HG02885 (cell line): ENCODE data around the gene GHRL.
"Not testable (repeated sequence)": the region's sequence is repeated elsewhere in the genome, so short reads cannot be mapped to it uniquely, and the experiment has no call there.

Experiments used
- ATAC-seq: cut with Tn5 transposase; IDR thresholded peaks from one replicate; pipeline ENCODE4 v1.9.1; 2021; ENCODE audit warnings: mild to moderate bottlenecking; ENCODE audit not compliant: unreplicated experiment, poor library complexity

The GHRL gene

DNA sequence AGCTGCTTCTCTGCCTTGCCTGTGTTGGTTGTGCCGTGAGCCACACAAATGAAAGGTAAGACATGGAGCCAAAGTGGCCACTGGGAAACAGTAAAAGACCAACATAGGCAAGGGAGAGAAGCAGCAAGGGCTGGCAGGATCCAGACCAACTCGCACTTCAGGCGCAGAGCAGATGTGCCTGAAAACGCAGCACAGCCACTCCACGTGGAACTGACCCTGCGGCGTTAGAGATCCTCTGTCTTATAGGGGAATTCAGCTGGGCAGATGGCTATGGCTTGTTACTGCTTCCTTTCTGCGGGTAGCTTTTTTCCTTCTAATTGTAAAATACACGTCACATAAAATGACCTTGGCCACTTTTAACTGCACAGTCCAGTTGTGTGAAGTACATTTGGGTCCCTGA lies 10.4 kb upstream of the GHRL start:
- no peak for ATAC-seq

DNA sequence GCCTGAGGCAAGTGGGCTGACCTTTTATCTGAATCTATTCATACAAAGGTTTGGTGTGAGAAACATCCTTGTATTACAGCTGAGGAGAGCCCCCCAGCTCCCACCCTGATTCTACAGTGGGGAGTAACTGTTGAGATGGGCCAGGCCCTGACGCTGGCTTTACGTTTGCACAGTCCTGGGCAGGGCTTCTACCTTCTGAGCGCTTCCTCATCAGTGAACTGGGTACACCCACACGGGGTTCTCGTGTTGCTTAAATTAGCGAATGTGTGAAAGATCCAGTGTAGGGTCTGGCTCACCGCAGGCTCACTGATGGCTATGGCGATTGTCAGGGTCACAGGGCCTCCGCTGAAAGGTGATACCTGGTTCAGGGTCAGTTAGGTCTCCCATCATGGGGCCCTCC lies 7.3 kb upstream of the GHRL start:
- no peak for ATAC-seq

DNA sequence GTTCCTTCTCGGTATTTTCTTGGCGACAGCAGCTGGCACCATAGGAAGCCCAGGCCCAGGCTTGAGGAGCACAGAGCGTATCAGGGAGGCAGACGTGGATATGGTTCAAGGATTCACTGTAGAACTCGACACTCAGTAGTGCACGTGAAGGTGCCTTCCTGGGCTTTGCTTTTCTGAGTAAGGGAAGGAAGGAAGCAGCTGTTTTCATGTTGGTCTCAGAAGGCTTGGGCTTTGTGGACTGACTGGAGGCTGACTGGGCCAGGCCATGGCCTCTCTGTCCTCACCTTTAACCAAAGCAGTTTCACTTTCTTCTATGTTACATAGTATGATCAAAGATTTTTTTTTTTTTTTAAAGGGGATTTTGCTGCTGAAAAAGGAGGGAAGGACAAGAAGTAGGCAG lies 6.9 kb upstream of the GHRL start:
- no peak for ATAC-seq

DNA sequence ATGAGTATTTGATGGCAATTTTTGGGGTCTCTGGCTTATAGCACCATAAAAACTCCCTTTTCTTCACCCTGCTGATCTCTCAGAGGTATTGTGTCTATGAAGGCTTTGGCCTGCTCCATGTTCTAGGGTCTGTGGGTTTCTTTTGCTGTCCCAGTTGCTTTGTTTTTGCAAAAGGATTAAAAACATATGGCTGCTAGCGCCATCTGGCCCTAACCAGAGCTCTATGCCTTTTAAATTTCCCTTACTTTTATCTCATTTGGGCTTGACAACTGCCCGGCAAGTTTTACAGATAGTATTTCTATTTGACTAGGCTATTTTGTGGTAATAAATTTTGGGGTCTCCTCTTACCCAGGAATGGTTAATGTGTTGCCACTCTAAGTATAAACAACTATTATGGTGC lies 6.4 kb upstream of the GHRL start:
- no peak for ATAC-seq

DNA sequence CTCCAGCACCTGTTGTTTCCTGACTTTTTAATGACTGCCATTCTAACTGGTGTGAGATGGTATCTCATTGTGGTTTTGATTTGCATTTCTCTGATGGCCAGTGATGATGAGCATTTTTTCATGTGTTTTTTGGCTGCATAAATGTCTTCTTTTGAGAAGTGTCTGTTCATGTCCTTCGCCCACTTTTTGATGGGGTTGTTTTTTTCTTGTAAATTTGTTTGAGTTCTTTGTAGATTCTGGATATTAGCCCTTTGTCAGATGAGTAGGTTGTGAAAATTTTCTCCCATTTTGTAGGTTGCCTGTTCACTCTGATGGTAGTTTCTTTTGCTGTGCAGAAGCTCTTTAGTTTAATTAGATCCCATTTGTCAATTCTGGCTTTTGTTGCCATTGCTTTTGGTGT lies 5.3 kb upstream of the GHRL start:
- not testable (repeated sequence) for ATAC-seq

DNA sequence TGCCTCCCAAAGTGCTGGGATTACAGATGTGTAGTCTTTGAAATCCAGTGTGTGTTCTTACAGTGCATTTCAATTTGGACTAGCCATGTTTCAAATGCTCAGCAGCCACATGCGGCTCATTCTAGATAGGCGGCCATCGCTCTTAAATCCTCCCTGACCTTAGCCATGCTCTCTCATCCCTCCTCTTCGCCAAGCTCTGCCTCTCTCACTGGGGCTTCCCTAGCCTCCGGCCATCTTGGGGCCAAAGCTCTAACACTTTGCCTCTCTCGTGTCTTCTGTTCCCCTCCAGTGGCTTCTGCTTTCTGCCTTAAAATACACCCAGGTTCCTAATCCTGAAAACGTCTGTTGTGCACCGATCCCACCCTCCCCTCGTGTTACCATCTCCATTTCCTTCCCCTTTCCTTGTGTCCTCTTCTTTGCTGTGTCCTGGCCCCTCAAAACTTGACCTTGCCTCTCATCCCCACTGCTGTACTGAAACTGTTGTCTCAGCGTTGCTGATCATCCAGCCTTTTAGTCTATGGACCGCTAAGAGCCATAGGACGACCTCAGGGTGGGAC lies 1.4 kb upstream of the GHRL start:
- ATAC-seq: no peak

DNA sequence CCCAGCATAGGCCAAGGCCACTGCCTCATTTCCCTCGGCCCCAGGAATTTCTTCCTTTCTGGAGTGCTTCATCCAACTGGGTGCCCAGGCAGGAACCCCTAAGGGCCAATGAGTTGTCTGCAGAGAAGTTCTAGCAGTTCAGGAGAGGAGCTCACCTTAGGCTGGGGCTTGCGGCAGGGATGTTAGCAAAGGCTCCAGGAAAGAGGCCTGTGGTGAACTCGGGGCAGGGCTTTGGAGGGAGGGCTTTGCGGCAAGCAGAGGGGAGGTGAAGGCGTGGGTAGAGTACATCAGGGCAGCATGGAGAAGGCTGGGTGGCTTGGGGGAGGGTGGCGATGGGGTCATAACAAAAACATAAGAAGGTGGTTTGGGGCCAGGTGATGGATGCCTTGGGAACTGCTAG lies 1.1 kb downstream of the GHRL start:
- ATAC-seq: no peak

DNA sequence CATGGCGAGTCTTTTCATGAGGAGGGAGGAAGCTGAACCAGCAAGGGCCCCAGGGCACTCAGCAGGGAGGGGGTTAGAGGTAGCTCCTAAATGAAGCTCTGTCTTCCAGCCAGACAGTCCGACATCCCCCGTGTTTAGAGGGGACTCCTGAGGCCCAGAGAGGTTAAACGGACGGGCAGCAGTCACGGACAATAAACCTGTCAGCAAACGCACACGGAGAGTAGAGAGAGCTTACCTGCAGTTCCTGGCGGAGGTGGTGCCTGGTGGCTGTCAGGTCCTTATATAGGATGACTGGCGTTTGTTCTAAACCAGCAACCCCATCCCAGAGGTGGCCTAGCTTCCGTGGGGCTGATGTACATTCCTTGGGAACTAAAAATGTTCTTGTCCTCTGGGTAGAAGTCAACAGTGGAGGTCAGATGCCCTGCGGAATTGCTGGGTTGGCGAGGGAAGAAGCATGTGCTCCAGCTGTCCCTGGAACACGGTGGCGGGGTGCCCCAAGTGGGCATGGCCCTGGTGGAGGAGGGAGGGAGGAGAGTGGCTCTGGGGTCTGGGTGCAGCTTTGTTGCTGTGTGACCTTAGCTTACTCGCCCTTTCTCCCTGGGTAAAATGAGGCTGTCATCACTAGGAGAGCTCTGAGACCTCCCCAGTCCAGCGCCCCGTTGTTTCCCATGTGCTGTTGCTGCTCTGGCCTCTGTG lies 2.1 kb downstream of the GHRL start:
- ATAC-seq: no peak

DNA sequence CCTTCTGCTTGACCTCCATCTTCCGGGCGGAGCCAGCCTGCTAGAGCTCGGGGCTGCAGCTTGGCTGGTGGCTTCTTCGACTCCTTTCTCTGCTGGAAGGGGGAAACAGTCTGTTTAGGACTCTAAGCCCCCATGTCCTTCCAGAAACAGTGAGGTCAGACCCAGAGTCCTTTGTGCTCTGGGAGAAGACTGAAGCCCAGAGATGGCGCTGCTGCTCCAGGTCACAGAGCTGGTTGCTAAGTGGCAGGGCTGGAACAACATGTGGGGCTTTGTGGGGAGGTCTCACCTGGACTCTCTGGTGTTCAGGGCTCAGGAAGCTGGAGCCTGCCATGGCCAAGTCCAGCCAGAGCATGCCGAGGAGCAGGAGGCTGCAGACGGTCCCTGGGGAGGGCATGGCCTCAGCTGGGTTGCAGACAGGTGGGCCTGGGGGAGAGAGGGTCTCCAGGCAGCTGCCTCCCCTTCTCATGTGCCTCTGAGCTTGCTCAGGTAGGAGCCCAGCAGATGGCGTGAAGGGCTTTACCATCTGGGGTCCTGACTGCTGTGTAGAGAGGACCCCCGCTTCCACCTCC lies 2.9 kb downstream of the GHRL start:
- no peak for ATAC-seq

DNA sequence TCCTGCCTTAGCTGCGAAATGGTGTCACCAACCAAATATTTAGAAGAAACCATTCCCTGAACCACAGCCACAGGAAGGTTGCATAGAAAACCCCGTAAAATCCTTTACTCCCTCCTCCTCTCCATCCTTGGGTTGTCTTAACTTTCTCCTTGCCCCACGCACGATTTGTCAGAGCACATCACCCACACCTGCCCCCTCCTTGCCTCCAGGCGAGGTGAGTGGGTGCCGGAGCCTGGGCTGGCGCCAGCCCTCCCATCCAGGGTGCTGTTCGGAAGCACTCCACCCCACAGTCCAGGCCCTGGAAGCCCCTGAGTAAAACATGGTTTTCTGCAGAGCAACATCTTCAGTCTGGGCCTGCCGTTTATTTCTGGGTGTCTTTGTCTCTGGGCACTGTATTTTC lies 3.7 kb downstream of the GHRL start:
- ATAC-seq: no peak

DNA sequence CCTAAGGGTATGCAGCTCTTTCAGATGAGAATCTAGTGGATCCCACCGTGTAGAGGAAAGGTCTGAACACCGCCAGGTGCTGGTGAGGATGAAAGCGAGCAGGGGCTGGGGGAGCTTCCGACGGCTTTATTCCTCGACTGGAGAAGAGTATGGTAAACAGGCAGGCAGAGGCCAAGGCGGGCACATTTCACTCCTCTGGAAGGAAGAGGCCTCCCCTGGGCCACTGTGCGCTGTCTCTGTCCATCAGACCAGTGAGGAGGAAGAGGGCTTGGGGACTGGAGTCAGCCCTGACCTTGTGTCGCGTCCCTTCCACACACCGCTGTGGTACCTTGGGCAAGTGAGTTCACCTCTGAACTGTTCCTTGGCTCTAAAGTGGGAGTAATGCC lies 4.2 kb downstream of the GHRL start:
- ATAC-seq: no peak

DNA sequence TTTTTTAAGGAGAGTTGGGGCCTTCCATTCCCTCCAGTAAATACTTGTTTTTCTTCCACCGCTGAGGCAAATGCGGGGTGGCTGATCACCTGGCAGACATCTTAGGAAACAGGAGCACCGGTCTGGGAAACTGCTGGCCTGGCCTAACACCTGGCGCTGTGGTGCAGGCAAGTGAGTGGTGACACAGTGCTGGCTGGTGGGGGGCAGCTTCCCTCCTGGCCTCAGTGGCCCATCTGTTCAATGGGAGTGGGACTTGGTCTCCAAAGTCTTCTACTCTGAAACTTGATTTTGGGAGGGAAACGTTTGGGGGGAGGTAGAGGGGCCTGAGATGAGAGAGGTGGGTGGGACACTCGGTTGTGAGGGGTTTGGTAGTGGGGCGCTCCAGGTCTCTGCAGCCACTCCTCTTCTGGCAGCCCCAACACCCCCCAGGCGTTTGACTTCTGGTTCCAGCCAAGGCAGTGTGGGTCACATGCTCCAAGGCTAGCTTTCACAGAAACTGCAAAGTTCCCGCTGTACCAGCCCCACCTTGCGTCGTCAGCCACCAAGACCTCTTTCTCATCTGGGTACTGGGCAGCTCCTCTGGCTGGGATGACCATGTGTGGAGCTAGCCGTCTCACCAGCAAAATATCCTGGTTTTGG lies 4.7 kb downstream of the GHRL start:
- no peak for ATAC-seq

DNA sequence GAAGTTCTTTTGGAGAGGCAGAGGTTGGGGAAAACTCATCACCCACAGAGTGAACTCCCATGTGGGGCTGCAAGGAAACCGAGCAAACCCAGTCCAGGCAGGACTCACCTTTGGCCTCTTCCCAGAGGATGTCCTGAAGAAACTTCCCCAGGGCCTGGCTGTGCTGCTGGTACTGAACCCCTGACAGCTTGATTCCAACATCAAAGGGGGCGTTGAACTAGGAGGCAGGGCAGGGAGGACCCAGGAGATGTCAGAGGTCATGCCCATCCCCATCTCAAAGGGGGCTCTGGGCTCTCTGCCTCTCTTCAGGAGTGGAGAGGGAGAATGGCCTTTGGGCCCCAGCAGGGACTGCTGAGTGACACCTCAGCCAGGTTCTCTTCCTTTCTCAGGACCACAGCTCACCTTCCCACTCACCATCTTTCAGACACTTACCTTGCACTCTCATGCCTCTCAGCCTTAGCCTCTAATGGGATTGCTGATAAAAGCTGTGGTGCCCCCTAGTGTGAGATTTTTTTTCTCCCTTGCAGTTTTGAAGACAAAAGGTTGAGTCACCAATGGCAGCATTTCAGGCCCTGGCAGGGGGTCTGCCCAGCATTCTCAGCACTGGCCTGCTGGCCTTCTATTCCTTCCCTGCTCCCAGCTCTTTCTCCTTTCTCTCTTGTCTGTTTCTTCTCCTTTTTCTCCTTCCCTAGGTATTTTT lies 6.0 kb downstream of the GHRL start:
- ATAC-seq: no peak

DNA sequence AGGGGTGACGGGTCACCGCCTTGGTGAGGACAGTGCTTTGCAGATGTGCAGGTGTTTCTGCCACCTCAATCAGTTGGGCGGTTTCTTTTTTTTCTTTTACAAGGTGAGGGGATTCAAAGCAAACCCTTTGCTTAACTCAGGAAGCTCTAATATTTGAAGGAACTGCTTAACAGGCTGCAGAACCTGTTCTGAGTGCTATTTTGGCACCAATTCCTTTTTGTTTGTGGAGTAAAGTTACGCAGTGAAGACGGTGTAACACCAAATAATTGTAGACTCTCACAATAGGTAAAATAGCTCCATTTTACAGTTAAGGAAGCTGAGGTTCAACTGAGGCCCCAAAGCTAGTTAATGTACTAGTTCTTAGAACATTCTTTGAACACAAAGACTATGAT lies 6.6 kb downstream of the GHRL start:
- no peak for ATAC-seq

DNA sequence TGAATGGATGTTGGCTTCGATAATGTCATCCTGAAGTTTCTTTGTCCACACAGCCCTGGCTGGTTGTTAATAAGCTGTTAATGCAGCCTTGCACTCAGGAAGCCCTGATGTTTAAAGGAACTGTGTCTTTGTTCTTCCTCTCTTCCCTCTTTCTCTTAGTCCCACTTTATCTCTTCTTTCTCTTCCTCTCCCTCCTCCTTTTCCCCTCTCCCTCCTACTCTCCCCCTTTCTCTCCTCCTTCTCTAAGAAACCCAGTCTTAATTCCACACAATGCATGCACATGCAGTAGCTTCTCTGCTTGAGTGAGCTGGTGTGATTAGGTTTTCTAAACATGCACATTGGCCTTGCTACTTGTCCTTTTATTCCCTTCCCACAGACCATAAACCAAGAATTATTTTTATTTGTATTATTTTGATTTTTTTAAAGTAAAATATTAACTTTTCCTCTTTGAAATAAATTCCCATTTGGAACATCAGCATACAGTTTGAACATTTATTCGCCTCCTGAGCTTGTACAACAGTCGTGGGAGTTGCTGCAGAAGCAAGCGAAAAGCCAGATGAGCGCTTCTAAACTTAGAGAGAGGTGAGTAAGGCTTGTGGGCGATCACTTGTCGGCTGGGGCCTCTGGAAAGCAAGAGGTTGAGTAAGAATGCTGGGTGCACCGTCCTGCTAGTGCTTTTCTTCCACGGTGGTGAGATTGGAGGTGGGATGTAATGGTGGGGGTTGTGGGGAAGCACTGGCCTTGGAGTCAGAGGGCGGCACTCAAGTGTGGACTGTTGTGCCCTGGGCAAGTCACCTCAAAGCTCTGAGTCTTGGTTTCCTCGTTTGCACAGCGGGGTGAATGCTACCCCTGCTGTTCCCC lies 7.2 kb downstream of the GHRL start:
- ATAC-seq: no peak

DNA sequence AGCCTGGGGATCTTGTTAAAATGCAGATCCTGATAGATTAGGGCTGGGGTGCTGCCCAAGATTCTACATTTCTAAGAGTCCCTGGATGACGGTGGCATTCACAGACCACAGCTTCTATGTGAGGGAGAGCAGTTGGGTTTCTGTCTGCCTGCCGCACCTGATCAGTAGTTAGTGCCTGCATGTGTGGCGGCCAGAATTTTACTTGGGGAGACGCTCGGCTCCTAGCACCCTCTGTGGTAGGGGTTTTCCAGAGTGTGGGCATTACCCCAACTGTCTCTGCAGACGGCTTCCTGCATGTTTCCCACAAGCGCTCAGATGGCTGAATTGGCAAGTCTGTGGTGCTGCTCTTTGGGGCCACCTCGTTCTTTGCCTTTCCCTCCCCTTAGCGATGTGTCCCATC lies 8.3 kb downstream of the GHRL start:
- no peak for ATAC-seq

DNA sequence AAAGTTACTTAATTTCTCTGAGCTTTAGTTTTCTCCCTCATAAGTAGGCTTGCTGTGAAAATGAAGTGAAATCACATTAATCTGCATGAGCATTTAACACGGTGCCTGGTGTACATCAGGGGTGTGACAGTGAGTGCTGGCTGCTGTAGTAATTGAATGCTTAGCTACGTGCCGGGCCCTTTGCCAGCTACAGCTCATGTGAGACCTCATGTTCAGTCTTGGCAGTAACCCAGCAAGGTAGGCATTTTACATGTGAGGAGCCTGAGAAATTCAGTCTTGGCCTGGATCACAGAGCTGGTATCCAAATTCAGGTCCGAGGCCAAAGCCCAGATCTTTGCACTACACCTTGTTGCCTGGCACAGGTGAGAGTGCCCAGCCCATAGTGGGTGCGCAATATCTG lies 9.1 kb downstream of the GHRL start:
- ATAC-seq: no peak

DNA sequence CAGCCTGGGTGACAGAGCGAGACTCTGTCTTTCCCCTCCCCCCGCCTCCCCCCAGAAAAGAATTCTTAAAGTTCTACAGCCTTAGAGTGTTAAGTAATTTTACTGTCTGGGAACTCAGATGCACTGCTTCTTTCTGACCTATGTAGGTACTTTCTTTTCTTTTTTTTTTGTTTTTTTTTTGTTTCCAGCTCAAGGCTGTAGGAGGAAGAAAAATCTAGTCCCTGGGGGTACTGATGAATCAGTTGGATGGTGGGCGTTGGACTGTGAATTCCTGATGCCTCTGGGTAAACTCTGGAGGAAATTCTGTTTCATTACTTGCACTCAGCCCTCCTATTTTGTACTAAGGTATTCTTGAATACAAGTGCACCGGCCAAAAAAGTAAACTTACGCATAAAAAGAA lies 10.8 kb downstream of the GHRL start:
- no peak for ATAC-seq

DNA sequence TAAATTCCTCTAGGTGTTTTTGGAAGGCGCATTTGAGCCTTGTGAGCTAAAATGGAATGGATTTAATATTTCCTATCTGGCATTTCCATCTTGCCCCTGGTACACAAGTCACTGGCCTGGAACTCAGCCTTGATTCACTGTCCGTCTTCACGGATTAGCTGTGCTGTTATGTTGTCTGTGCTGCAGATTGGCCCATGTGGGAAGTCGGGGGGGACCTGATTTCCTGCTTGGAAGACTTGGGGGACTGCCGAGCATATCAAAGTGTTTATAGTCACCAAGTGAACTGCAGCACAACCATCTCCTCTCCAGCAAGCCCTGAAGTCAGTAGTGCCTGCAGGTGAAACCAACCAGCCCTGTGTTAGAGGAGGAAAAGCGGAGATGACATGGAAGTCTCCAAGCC lies 12.2 kb downstream of the GHRL start:
- ATAC-seq: no peak

DNA sequence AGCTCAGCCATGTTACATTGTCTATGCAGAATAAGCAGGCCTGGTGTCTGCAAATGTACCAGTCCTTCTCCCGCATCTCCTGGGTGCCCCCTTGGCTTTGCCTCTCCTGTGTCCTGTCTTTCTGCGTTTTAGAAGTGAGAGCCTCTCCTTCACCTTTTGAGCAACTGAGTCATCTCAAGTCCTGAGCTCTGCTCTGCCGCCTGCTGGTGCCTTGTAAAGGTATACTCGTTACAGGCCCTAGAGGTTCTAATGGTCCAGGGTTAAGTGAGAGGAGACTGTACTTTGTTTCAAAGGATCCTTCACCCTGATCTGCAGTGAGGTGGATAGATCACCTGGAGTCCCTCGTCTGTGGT lies 12.6 kb downstream of the GHRL start:
- no peak for ATAC-seq
